ENCODE results near the gene ATRIP.

GRCh38 chr3:48436477-48436787 is 10.1 kb upstream of the ATRIP start:
- TF ChIP-seq CTCF (IDR thresholded peaks at IDR 0.05; ENCODE audit: low read depth, low read length), result no peak
- no peak for TF ChIP-seq EZH2phosphoT487 (IDR thresholded peaks at IDR 0.05; ENCODE audit: low read depth)

Data from OCI-LY3 (cell line).